NB4 (cell line): ENCODE results near the gene IGSF21.

ENCODE experiments used
- CTCF ChIP-seq: IDR thresholded peaks from one replicate; pipeline ENCODE4 v1.5.1; 2012; ENCODE audit warnings: low read depth, low read length
- POLR2A ChIP-seq: IDR thresholded peaks from 2 replicates; pipeline ENCODE4 v1.6.1; 2011; ENCODE audit warnings: mild to moderate bottlenecking; ENCODE audit not compliant: insufficient read length; ENCODE audit errors: extremely low read depth

- TF ChIP-seq POLR2A (no peak), CTCF (no peak)
Observed at GRCh38 chr1:18137759-18138345, 30.3 kb downstream of the IGSF21 start.
